Measurements from ENCODE around the gene VPS33B.

- TF ChIP-seq NFRKB (IDR thresholded peaks at IDR 0.05) = no peak
- TF ChIP-seq LEF1 (IDR thresholded peaks at IDR 0.05; ENCODE audit: borderline replicate concordance) = no peak
- TF ChIP-seq TARDBP (IDR thresholded peaks at IDR 0.05) = no peak
- TF ChIP-seq BHLHE40 (IDR thresholded peaks at IDR 0.05; ENCODE audit: borderline replicate concordance) = no peak
- TF ChIP-seq ZNF384 (IDR thresholded peaks at IDR 0.05) = no peak
- no peak for TF ChIP-seq SUZ12 (IDR thresholded peaks at IDR 0.05)
- no peak for TF ChIP-seq HDGF (IDR thresholded peaks at IDR 0.05; ENCODE audit: borderline replicate concordance)
- TF ChIP-seq FOXK2 (IDR thresholded peaks at IDR 0.05) = no peak
- no peak for TF ChIP-seq SP1 (IDR thresholded peaks at IDR 0.05)
- no peak for TF ChIP-seq PKNOX1 (IDR thresholded peaks at IDR 0.05)
- TF ChIP-seq FOXM1 (IDR thresholded peaks at IDR 0.05; ENCODE audit: borderline replicate concordance) = no peak
- no peak for TF ChIP-seq ARNT (IDR thresholded peaks at IDR 0.05)
- TF ChIP-seq FOXA1 (IDR thresholded peaks at IDR 0.05) = no peak
Measured at GRCh38 chr15:91001209-91001608, 21.2 kb downstream of the VPS33B start.
